Adipocyte (in vitro differentiated cells): ENCODE data around the gene ZNF346.
"Not testable (repeated sequence)": the region's sequence is repeated elsewhere in the genome, so short reads cannot be mapped to it uniquely, and the experiment has no call there.

Source experiments
- DNase-seq: peaks from one replicate; pipeline ENCODE4 v3.0.0-alpha.2; 2015; ENCODE audit warnings: low read depth
- H3K27me3 ChIP-seq: replicated peaks from 2 replicates; pipeline ENCODE4 v1.7.0; 2013; ENCODE audit warnings: mild to moderate bottlenecking, low read length, moderate library complexity; ENCODE audit not compliant: control insufficient read depth, insufficient read depth
- H3K36me3 ChIP-seq: 2 replicates; pipeline ENCODE4 v1.7.0; 2013; ENCODE audit warnings: low read length, mild to moderate bottlenecking, moderate library complexity; ENCODE audit not compliant: control insufficient read depth, insufficient read depth, severe bottlenecking
- H3K4me1 ChIP-seq: 2 replicates; pipeline ENCODE4 v1.7.0; 2013; ENCODE audit warnings: mild to moderate bottlenecking, low read length, moderate library complexity; ENCODE audit not compliant: control insufficient read depth, insufficient read depth
- H3K4me3 ChIP-seq: 2 replicates; pipeline ENCODE4 v1.7.0; 2013; ENCODE audit warnings: mild to moderate bottlenecking, low read length, moderate library complexity
- H3K9ac ChIP-seq: 2 replicates; pipeline ENCODE4 v1.7.0; 2013; ENCODE audit warnings: mild to moderate bottlenecking, low read length, moderate library complexity
- H3K9me3 ChIP-seq: 2 replicates; pipeline ENCODE4 v1.7.0; 2013; ENCODE audit warnings: mild to moderate bottlenecking, low read length, moderate library complexity; ENCODE audit not compliant: control insufficient read depth

ZNF346 gene

DNA sequence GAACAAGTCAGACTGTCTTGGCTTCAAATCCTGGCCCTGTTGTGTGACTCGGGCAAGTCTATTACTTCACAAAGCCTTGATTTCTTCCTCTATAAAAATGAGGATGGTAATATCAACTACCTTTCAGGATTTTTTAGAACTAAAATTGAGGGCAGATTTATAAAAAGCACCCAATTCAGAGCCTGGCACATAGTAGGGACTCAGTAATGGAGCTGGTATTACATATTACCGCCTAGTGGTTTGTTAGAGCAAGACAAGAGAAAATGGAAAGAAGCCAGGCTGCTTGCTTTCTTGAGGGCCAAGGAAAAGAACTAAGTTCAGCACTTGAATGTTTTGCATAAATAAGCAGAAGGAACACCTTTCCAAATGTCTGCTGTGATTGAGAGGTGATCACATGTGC lies 19.4 kb downstream of the ZNF346 start:
- no peak for DNase-seq
- peaks cover 13% of the 10 kb centered on the region for H3K4me1 ChIP-seq
- no peak overlapping the region for H3K4me3 ChIP-seq
- no peak overlapping the region for H3K9ac ChIP-seq
- no peaks in the 10 kb centered on the region for H3K9me3 ChIP-seq
- H3K36me3 ChIP-seq, result peaks cover 49% of the 10 kb centered on the region
- H3K27me3 ChIP-seq, result no peaks in the 10 kb centered on the region

DNA sequence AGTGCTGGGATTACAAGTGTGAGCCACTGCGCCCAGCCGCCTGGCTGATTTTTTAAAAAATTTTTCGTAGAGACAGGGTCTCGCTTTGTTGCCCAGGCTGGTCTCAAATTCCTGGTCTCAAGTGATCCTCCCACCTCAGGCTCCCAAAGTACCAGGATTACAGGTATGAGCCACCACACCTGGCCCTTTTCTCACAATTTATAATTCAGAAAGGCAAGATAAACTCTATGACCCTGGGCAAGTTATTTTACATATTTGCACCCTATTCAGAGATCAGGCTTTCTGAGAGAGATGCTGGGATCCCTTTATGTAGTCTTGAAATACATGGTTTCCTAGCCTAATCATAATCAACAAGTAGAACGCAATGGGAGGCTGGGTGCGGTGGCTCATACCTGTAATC lies 20.6 kb downstream of the ZNF346 start:
- Histone ChIP-seq H3K9me3 (no peaks in the 10 kb centered on the region), H3K27me3 (no peaks in the 10 kb centered on the region), H3K4me3 (no peak overlapping the region), H3K9ac (no peak overlapping the region), H3K4me1 (peaks cover 13% of the 10 kb centered on the region), H3K36me3 (peaks cover 57% of the 10 kb centered on the region)
- no peak for DNase-seq

DNA sequence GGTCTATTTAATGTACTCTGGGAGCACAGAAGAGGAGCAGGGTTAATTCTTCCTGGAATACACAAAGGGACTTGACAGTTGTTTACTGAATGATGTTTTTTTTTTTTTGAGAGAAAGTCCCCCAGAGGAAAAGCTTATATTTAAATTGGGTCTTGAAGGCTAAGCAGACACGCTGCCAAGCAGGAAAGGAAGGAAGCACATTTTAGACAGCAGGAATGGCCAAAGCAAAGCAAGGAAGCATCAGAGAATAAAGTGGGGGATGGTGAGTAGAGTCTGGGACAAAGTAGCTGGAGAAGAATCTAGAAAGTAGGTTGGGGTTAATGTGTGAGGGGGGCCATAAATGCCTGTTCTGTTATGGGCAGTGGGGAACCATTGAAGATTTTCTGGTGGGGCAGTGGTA lies 21.5 kb downstream of the ZNF346 start:
- Histone ChIP-seq H3K9me3 (no peaks in the 10 kb centered on the region), H3K36me3 (peaks cover 60% of the 10 kb centered on the region), H3K9ac (no peak overlapping the region), H3K27me3 (no peaks in the 10 kb centered on the region), H3K4me1 (peaks cover 13% of the 10 kb centered on the region), H3K4me3 (no peak overlapping the region)
- DNase-seq, result no peak

- Histone ChIP-seq H3K9ac (no peak overlapping the region), H3K9me3 (no peaks in the 10 kb centered on the region), H3K4me1 (peaks cover 13% of the 10 kb centered on the region), H3K36me3 (peaks cover 66% of the 10 kb centered on the region), H3K4me3 (no peak overlapping the region), H3K27me3 (no peaks in the 10 kb centered on the region)
- no peak for DNase-seq
Observed at GRCh38 chr5:177044641-177045040, 22.1 kb downstream of the ZNF346 start.

DNA sequence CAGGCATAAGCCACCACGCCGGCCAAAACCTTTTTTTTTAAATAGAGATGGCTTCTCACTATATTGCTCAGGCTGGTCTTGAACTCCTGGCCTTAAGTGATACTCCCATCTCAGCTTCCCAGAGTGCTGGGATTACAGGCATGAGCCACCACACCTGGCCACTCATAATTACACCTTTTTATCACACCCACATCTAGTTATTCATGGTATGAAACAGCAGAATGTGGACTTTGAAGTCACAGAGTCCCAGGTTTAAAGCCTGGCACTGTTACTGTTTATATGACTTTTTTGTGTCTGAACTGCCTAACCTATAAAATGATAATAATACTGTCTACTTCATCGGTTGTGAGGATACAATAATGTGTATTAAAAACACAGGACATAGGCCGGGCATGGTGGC lies 23.1 kb downstream of the ZNF346 start:
- H3K4me1 ChIP-seq, result peaks cover 12% of the 10 kb centered on the region
- H3K36me3 ChIP-seq, result peaks cover 70% of the 10 kb centered on the region
- H3K4me3 ChIP-seq, result no peak overlapping the region
- no peaks in the 10 kb centered on the region for H3K9me3 ChIP-seq
- DNase-seq, result no peak
- no peaks in the 10 kb centered on the region for H3K27me3 ChIP-seq
- H3K9ac ChIP-seq, result no peak overlapping the region

DNA sequence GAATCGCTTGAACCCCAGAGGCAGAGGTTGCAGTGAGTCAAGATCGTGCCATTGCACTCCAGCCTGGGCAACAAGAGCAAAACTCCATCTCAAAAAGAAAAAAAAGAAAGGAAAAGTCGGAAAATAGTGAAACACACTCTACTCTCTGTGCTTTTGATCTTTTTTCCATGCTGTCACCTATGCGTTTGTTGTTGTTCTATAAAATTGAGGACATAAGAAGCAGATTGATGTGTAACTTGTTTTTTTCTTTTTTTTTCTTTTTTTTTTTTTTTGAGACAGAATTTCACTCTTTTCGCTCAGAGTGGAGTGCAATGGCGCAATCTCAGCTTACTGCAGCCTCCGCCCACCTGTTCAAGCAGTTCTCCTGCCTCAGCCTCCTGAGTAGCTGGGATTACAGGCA lies 26.0 kb downstream of the ZNF346 start:
- not testable (repeated sequence) for H3K27me3 ChIP-seq, DNase-seq
- peaks cover 67% of the 10 kb centered on the region for H3K36me3 ChIP-seq

DNA sequence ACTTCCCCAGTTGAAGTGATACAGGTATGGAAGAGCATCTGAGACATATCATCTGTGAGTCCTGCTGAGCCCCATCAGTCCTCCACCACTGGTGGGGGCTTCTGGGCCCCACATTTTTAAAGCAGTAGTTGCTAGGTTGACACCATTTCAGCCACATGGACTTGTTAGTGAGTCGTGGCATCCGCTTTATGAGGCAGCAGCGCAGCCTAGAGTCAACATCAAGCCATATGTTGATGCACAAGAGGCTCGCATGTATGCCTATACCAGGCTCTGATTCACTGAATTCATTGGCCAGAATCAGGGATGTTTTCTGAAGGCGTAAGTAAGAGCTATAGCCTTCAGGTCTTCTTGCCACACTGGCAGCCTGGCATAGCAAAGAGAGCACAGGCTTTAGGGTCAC lies 26.8 kb downstream of the ZNF346 start:
- no peaks in the 10 kb centered on the region for H3K9me3 ChIP-seq
- no peaks in the 10 kb centered on the region for H3K4me1 ChIP-seq
- no peak overlapping the region for H3K9ac ChIP-seq
- peaks cover 60% of the 10 kb centered on the region for H3K36me3 ChIP-seq
- H3K27me3 ChIP-seq, result no peaks in the 10 kb centered on the region
- no peak overlapping the region for H3K4me3 ChIP-seq
- DNase-seq, result no peak

More for the DNA sequence above, 26.0 kb downstream of the ZNF346 start:
- H3K4me3 ChIP-seq, H3K4me1 ChIP-seq, H3K9me3 ChIP-seq, H3K9ac ChIP-seq: not testable (repeated sequence)

DNA sequence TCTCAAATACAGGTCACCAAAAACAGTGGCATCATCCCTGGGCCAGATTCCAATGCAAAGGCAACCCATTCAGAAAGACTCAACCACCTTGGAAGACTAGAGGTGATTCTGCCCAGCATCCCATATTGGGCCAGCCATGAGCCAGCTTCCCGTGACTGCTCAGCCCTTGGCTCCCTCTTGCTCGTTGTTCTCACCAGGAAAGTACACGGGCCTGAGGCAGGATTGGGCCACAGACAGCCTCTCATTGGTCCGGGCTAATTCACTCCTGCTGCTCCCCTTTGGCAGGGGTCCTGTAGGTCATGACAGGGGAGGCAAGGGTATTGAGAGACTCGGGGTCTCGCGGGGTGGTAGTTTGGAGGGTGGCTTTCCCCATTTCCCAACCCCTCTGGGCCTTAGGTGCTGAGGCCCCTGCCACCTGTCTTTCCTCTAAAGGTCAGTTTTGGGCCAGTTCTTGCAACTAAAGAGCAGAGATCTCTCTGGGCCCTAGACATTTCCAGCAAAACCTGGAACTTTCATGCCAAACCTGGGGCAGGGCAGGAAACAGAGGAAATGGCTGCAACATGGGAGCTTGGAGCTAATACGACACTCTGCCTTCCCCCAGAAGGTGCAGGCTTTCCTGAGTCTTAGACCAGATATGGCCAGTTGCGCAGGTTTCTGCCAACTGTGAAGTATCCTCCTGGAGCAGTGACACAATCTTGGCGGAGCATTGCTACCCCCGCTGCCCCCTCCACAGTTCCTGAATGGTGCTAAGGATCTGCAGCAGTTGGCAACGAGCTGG lies 42.2 kb downstream of the ZNF346 start:
- Histone ChIP-seq H3K4me3 (no peak overlapping the region), H3K27me3 (no peaks in the 10 kb centered on the region), H3K9me3 (no peaks in the 10 kb centered on the region), H3K9ac (no peak overlapping the region), H3K36me3 (peaks cover 39% of the 10 kb centered on the region), H3K4me1 (no peaks in the 10 kb centered on the region)
- no peak for DNase-seq

GRCh38 chr5:177065491-177065890 lies 43.0 kb downstream of the ZNF346 start:
- no peak for DNase-seq
- Histone ChIP-seq H3K27me3 (no peaks in the 10 kb centered on the region), H3K4me3 (no peak overlapping the region), H3K9ac (no peak overlapping the region), H3K4me1 (no peaks in the 10 kb centered on the region), H3K36me3 (peaks cover 39% of the 10 kb centered on the region), H3K9me3 (no peaks in the 10 kb centered on the region)

DNA sequence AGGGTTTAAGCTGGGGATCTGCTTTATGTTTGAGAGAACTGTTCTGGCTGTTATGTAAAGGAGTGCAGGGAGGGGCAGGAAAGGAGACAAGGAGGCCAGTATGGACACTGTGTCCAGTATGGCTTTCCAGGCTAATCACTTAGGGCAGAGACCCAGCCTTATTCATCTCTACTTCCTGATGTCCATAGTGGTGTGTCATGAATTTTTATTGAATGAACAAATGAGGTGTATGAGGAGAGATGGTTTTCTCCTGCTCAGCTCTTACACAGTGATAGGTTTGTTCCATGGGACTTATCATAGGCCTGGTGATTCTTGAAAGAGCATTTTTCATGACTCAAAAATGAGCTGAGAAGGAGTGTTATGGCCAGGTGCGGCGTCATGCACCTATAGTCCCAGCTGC lies 43.7 kb downstream of the ZNF346 start:
- peaks cover 39% of the 10 kb centered on the region for H3K36me3 ChIP-seq

DNA sequence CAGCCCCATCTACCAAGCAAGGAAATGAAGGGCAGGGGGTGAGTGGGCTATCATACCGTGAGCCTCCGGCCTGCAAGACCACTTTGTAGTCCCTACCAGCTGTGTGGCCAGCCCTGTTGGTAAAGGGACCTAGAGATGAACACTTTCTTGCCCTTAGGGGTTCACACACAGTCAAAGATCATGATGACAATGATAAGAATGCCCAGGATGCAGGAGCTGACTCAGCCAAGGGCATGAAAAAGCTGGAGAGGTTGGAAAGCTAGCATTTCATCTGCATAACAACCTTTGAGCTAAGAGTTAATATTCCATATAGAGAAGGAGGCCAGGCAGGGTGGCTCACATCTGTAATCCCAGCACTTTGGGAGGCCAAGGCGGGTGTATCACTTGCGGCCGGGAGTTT lies 45.0 kb downstream of the ZNF346 start:
- no peak for DNase-seq
- H3K9me3 ChIP-seq, result no peaks in the 10 kb centered on the region
- peaks cover 30% of the 10 kb centered on the region for H3K36me3 ChIP-seq
- no peaks in the 10 kb centered on the region for H3K27me3 ChIP-seq
- peaks cover 3% of the 10 kb centered on the region for H3K4me1 ChIP-seq
- H3K4me3 ChIP-seq, result no peak overlapping the region
- H3K9ac ChIP-seq, result no peak overlapping the region

More for the DNA sequence above, 43.7 kb downstream of the ZNF346 start:
- no peak overlapping the region for H3K4me3 ChIP-seq
- H3K27me3 ChIP-seq, result no peaks in the 10 kb centered on the region
- no peaks in the 10 kb centered on the region for H3K9me3 ChIP-seq
- no peaks in the 10 kb centered on the region for H3K4me1 ChIP-seq
- no peak overlapping the region for H3K9ac ChIP-seq
- no peak for DNase-seq
